GM19099 (cell line): ENCODE data around the gene SLC1A1.

Source experiments
- POLR2A ChIP-seq: IDR thresholded peaks from 3 replicates; pipeline ENCODE4 v1.6.1; 2011; ENCODE audit warnings: low read depth; ENCODE audit not compliant: insufficient read length; ENCODE audit errors: extremely low read depth

Gene SLC1A1

DNA sequence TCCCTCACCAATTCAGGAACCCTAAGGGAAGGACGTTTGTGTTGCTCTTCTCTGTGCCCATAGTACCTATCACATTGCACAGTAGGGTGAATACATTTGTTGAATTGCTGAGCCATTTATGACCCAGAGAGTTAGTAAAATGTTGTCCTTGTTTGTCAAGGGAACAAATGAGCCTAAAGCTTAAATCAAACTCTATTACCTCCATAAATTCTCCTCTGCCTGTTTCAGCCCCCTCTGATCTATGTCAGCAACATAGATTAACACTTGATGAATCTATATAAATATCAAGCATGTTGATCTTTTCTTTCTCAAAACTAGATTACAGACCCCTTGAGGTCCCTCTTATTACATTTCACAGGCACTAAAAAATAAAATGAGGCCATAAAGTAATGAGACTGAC, 7.1 kb downstream of the SLC1A1 start:
- TF ChIP-seq POLR2A, result no peak

DNA sequence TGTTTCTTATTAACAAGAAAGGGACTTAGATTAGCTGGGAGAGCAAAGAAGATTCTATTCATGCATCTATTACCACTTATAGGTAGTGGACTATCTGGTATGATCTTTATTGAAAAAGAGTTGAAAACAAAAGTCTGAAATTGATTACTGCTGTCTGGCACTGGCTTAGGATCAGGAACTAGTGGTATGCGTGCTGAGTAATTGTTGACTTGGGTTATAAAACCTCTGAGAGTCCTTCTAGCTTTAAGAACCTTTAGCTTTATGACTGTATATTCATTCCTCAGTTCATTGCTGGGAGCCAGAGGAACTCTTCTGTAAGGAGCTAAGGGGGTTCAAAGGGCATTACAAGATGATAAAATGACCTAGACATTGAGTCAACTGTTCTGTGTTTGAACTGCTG, 7.6 kb downstream of the SLC1A1 start:
- TF ChIP-seq POLR2A, result no peak

GRCh38 chr9:4499917-4500316, 9.6 kb downstream of the SLC1A1 start:
- TF ChIP-seq POLR2A, result no peak

DNA sequence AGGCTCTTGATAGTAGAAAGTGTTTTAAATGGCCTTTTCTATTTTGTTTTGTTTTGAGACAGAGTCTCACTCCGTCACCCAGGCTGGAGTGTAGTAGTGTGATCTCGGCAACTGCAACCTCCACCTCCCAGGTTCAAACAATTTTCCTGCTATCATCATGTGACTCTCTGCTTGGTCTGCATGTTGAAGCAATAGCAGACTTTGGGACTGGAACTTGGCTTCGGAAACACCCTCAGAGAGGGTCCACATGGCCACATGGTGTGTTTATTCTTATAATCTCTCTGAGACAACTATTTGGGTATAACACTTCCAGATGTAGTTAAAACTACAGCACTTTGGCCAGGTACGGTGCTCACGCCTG, 10.9 kb downstream of the SLC1A1 start:
- no peak for TF ChIP-seq POLR2A

GRCh38 chr9:4502444-4502843, 12.2 kb downstream of the SLC1A1 start:
- TF ChIP-seq POLR2A, result no peak

DNA sequence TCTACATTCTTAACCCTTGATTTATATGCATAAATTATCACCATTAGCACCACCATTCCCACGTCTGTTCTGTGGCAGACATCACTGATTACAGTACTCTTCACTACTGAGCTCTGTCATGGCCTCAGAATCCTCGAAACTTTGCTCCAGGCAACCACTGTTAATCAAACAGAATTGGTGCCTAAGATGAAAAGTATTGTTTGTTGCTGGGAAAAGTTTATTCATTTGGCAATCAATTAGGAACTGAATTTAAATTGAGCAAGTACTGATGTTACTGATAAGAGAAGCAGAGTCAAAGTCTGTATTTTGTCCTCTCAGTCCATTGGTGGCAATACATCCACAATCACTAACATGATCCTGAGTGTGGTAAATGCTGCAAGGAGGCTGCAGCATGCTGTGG, 12.8 kb downstream of the SLC1A1 start:
- TF ChIP-seq POLR2A, result no peak

GRCh38 chr9:4504250-4504649, 14.0 kb downstream of the SLC1A1 start:
- no peak for TF ChIP-seq POLR2A

DNA sequence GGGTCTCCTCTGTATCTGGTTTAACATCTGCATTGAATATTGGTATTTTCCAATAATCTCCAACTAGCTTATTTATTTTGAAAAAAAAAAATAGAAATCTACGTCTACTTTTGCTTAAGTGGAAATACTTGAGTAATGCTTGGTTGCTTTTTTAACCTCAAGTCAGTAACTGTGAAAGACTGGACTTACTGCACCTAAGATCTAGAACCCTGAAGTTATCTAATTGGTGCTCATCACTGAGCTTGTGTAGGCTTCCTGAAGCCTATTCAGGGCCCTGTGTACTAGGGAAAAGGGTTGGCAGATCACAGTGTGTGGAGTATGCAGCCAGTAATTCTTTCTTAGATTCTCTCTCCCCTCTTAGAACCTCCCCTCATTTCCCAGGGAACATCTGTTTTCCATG, 16.2 kb downstream of the SLC1A1 start:
- no peak for TF ChIP-seq POLR2A

GRCh38 chr9:4507306-4508130, 17.2 kb downstream of the SLC1A1 start:
- TF ChIP-seq POLR2A, result no peak

DNA sequence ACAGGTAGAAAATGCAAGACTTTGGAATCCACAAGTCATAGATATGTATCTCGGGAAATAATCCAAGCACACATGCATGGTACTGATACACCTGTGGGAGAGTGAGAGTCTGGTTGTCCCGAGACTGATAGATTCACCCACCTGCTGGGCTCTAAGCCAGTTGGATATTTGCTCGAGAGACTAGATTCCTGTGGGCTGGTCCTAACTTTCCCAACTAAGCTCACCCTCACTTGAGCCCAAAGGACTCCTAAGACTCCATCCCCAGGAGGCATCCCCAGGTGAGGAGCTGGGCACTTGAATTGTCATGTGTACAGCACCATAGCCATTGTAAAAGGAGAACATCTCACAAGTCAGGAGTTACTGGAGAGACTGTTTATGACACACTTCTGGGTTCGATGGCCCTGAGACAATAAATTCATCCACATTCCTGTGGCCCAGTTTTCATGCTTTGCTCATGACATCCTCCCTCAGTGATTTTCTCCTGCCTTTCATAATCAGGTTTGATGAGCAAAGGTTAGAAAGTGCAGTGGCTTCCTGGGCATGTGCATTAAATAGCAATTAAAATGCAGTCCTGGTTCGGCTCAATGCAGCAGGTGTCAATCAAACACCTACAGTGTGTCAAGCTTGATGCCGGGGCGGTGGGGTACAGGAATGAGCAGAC, 18.1 kb downstream of the SLC1A1 start:
- TF ChIP-seq POLR2A, result no peak

DNA sequence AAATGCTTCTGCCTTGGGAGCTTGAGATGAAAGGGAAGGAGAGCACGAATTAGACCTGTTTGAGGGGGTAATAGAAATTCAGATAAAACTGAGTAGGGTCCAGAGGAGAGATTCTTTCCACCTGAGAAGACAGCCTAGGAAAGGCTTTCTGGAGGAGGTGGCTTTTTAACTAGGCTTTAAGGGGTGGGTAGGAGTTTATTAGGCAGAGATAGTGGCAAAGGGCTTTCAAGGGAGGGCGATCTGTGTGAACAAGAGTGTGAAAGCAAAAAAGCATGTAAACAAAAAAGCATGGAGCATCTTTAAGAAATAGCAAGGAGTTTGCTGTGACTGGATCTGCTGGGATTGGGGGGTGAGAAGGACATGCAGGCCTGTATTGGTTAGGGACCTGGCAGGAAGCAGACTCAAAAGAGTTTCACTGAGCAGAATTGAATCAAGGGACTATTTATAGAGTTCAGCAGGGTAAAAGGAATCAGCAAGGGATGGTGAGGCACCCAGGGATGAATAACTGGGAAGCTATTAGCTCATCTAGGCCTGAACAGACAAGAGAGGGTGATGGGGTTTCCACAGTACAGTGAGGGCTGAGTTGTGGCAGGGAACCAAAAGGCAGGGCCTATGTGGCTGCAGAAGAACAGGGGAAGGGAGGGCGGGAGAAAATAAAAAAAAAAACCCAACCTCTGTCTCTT, 18.8 kb downstream of the SLC1A1 start:
- no peak for TF ChIP-seq POLR2A

DNA sequence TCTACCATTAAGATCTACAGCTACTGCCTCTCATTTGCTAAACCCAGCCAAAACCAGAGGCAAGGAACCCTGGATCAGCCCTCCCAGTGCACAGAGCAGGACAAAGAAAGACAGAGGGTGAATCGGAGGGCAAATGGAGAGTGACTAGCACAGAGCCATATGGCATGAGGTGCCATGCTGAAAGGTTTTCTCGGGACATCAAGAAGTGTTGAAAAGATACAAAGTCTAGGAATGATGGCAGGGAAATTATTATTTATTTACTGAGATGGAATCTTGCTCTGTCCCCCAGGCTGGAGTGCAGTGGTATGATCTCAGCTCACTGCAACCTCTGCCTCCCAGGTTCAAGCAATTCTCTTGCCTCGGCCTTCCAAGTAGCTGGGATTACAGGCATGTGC, 19.3 kb downstream of the SLC1A1 start:
- no peak for TF ChIP-seq POLR2A

DNA sequence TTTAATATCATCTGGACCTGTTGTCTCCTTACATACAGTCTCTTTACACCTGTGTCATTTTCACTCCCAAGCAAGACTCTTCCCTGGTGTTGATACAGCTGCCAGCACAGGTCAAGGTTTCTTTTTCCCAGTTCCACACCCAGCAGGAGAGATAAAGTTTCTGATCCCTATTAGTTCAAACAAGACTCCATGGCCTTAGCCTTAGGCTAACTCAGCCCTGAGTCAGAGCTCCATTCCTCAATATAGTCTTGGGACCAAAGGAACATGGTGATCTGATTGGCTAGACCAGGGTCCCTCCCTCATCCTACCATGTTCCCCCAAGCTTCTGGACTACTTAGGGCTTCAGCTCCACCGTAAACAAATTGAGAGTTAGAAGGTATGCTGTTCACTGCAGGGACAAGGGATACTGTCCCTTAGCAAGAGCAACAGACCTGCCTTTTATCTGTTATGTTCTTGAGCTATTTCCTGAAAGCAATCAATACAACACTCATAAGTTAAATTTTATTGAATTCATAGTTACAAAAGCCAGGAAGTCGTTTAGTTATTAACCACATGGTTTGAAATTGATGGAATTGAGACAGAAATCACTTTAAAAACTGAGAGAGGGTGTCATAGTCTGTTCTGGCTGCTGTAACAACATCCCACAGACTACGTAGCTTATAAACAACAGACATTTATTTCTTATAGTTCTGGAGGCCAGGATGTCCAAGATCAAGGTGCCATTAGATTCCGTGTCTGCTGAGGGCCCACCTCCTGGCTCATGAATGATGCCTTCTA, 20.5 kb downstream of the SLC1A1 start:
- TF ChIP-seq POLR2A, result no peak

- TF ChIP-seq POLR2A, result no peak
Measured at GRCh38 chr9:4514252-4515128, 24.2 kb downstream of the SLC1A1 start.

DNA sequence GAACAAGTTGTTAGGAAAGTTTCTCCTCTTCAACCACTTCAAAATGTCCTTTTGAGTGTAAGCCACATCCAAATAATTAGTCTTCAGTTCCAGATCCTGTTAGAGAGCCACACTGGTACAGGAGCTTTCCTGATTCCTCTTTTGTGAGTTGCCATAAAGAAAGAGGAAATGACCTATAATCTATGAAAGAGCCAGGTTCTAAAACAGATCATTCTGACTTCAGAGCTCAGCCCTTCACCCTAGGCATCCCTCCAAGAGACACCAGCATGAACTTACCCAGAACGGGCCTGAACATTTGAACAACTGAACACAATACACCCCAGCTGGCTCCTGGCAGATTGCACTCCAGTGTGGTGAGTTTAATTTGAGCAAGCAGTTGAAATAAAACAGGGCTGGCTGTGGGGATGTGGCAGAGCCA, 25.7 kb downstream of the SLC1A1 start:
- TF ChIP-seq POLR2A, result no peak

- TF ChIP-seq POLR2A, result no peak
Measured at GRCh38 chr9:4517274-4517673, 27.0 kb downstream of the SLC1A1 start.
